Measurements from ENCODE around the gene KIRREL3.

DNA sequence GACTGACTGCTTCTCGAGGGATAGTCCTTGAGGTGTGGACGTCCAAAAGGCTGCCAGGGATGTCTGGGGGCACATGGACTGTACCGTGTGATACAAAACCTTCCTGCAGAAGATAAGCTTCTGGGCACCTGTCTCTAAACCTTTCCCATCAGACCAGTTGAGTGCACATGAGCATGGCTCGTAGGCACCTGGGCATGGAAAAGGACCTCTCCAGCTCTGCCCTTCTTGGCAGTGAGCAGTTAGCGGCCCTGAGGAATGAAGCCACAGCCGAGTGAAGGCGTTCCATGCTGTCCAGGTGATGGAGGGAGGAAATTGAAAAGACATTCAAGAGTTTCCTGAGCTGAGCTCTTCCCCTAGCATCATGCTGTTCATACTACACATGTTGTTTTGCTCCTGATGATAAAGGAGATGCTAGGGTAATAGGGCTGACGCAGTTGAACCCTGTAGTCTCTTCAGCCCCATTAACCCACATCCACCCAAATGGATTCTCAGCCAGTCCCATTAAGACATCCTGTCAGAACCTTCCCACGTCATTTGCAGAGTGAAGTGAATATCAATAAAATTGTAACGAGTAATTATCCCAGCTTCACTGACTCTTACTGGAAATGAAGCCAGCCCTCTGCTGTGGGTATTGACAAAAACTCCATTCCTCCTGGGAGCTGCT is 138.6 kb downstream of the KIRREL3 start:
- TF ChIP-seq, protein P1, sequence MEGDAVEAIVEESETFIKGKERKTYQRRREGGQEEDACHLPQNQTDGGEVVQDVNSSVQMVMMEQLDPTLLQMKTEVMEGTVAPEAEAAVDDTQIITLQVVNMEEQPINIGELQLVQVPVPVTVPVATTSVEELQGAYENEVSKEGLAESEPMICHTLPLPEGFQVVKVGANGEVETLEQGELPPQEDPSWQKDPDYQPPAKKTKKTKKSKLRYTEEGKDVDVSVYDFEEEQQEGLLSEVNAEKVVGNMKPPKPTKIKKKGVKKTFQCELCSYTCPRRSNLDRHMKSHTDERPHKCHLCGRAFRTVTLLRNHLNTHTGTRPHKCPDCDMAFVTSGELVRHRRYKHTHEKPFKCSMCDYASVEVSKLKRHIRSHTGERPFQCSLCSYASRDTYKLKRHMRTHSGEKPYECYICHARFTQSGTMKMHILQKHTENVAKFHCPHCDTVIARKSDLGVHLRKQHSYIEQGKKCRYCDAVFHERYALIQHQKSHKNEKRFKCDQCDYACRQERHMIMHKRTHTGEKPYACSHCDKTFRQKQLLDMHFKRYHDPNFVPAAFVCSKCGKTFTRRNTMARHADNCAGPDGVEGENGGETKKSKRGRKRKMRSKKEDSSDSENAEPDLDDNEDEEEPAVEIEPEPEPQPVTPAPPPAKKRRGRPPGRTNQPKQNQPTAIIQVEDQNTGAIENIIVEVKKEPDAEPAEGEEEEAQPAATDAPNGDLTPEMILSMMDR (IDR thresholded peaks at IDR 0.05 in 8 of 11, conservative IDR thresholded peaks at IDR 0.05 in 3 of 11): no peak
- TF ChIP-seq POLR2AphosphoS5 (IDR thresholded peaks at IDR 0.05): no peak
